ENCODE results near the gene OR2M4.

- TF ChIP-seq ZNF274 (IDR thresholded peaks at IDR 0.05; ENCODE audit: low read depth, low read length), result no peak
- no peak for TF ChIP-seq YY1 (IDR thresholded peaks at IDR 0.05; ENCODE audit: insufficient read depth, insufficient read length)
- no peak for TF ChIP-seq SUZ12 (IDR thresholded peaks at IDR 0.05; ENCODE audit: extremely low read depth, insufficient read depth, insufficient read length)
Measured at GRCh38 chr1:248225537-248225936, 5.7 kb upstream of the OR2M4 start.

Measured in NT2/D1 (cell line).